Activated CD4-positive, alpha-beta T cell treated with anti-CD3 and anti-CD28 coated beads for 24 hours (primary cell): ENCODE results near the gene CELF4.

Source experiments
- DNase-seq, 2 donors: peaks; one replicate each; pipeline ENCODE4 v3.0.0-alpha.2; 2020; ENCODE audit warnings: low read depth in 2 of 2

Gene CELF4

DNA sequence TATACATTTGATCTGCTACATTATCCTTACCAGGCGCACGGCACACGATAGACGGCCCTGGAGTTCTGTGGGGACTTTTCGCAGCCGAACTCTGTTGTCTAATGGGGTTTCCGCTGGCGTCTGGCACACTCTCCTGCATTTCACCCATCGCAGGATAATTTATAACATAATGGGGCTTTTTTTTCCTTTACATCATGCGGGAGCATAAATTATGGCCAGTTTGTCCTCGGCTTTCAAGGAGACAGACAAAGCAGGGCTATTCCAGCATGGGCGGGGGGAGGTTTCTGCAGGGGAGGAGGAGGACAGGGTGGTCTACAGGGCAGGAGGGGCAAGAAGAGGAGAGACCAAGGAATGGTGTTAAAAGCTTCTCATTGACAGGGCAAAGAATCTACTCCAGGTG lies 279.8 kb downstream of the CELF4 start:
- DNase-seq = no peak

DNA sequence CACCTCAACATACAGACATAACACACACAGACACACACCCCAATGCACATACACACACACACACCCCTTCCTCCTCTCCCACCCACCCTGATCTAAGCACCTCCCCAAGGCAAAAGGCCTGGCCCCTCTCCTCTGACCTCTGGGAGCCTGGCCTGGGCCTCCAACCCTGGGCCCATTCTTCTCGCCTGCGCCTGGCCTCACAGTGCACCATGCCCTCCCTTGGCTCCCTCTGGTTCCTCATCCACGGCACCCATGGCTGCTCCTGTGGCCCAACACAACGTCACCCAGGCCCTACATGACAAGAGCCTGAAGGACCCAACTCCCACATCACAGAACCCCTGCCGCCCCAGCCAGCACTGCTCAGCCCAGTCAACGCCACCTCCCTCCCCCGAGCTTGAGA lies 281.3 kb downstream of the CELF4 start:
- DNase-seq = no peak

DNA sequence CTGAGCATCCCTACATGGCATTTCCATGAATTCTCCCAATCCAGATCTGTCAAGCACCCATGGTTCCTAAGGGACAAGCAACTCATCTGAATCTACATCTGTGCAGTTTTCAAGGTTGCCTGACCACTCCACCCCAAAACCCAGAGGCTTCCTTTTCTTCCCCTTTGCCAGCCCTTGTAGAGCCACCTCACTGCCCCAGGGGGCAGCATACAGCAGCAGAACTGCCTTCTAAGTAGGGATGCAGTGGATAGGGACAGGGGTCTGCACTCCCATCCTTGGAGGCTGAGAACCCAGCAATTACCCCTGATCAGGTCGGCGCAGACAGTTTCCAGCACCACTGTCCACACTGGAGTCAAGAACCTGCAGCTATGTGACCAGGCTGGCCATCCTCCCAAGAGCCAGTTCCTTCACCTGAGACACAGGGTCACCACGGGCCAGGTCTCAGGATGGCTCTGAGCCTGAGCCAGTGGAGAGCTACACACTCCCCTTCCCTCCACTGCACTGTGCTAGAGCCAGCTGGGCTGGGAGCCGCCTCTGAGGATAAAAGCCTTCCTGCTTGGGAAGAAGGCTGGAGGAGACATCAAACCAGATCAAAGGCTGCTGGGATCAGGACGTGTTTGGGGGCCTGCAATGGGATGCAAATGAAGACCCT lies 283.1 kb downstream of the CELF4 start:
- DNase-seq = no peak

DNA sequence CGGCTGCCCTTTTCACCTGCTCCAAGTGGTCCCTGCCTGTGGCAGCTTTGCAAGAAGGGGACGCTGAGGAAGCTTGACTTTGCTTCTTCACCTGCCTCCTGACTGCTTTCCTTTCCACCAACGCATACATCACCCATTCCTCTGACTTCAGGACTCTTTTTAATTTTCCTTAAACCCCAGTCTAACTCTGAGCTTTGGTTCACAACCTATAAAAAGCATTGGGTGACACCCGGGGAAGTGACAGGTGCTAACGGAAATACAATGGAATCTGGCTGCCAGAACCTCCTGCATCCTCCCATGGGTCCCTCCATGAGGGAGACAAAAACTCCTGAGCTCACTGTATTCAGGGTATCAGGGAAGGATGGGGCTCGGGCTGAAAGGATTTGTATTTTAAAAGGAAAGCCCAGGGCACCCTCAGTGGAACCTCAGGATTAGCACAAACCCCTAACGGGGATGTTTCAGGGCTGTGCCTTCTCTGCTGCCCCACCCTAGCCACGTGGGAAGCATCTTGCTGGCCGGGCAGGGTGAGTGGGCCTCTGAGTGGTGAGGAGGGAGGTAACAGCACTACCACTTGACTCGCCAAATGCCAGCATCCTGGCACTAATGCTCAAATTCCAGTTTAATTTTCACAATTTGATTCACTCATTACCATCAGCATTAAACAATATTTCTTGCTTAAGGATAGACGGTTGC lies 284.8 kb downstream of the CELF4 start:
- no peak for DNase-seq

DNA sequence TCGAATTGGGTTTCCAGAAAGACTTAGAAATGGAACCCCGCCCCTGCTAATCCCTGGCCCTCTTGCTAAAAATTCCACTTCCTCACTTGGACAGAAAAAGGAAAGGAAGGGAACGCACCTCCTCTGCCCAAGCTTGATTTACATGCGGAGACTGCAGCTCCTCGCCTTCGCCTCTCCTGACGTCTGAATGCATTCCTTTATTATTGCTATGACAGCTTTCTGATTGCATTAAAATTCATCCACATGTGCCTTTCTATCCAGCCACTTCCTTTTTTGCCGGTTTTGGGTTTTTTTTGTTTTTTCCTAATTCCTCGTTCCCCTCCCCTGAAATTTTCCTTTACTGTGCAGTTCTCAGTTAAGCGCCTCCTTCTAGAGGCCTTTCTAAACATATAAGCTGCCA lies 287.8 kb downstream of the CELF4 start:
- DNase-seq = no peak

DNA sequence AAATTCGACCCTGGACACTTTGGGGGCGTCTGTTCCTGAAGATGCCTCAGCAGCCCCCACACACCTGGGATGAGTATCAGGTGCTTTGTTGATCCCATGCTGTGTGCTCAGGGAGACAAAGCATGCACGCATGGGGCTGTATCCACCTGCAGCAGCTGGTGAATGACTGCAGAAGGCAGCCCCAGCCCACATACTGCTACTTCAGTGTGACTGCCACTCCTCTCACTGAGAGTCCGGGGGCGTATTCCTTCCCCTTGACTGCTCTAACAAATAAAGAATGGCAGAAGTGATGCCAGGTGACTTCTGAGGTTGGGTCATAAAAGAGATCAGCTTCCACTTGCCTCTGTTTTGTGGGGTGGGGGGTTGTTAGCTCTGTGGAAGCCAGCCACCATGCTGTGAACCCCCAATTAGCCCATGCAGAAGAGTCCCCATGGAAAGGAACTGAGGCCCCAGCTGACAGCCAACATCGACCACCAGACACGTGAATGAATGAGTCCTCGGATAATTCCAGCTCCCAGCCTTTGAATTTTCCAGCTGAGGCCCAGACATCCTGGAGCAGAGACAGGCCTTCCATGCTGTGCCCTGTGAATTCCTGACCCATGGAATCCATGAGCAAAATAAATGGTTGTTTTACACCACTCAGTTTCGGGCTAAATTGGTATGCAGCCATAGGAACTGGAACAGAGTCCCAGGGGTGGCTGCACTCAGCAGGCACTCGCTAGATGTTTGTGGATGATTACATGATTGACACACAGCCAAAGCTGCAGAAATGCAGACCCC lies 289.3 kb downstream of the CELF4 start:
- no peak for DNase-seq

DNA sequence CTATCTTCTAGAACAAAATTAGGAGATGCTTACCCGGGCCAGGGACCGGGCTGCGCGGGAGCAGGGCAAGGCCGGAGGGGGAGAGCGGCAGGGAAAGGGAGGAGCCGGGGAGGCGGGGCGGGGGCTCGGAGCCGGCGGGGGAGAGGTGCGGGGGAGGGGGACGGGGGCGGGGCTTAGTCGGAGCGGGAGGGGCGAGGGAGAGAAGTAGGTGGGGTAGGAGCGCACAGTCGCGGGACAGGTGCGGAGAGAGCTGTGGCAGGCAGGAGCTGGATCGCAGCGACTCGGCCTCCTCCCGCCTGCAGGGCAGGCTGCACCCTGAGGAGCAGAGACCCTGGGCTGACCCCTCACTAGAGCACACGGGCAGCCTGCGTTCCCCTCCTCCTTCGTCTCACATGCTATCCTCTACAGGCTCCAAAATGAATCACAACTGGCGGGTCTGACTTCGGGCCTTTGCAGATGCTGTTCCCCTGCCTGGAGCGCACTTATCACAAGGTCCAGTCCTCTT lies 290.3 kb downstream of the CELF4 start:
- DNase-seq = no peak

DNA sequence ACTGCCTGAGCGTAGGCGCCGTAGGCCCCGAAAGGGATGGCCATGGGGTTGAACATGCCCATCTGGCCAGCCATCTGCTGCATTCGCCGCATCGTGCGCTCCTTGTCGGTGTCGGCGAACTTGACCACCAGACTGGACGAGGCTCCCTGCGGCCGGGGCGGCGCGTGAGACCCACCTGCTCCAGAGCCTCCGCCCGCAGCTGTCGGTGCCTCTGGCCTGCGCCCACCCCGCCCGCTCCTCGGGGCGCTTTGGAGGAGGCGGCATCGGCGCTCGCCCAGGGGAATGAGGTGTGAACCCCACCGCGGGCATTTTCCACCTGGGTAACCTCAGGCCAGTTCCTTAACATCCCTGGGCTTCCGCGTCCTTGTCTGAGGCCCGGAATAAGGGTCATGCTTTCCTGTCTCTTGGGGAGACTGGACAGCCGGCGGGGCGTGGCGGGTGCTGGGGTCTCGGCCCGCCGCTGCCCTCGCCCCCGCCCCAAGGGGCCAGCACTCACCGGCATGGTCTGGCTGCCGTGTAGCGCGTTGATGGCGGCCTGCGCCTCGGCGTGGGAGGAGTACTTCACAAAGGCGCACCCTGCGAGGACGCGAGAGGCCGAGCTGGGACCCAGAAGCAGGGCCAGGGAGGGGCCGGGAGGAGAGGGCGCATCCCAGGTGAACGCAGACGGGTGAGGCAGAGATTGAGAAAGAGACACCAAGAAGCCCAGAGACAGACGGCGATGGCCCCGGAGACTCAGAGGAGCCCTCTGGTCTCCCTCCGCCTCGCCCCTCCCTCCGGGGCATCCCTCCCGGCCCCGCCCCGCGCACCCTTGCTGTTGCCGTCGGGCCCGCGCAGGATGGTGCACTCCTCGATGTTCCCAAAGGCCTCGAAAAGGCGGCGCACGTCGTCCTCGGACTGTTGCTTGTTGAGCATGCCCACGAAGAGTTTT lies 291.0 kb downstream of the CELF4 start:
- DNase-seq = no peak

DNA sequence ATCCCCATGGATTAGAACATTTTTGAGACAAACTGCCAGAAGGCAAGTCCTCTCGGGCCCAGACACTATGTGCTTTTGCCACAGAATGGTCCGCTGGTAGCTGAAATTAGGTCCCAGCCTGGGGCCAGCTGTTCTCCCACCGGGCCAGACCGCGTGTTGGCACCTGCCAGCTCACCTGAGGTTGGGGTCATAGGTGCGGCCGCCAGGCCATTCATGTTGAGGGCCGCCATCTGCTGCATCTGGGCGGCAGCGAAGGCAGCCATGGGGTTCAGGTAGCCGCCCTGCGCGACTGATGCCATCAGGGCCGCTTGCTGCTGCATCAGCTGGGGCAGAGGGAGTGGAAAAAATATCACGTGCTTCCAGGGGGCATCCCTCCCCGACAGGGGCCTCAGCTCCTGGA lies 292.8 kb downstream of the CELF4 start:
- DNase-seq = no peak

DNA sequence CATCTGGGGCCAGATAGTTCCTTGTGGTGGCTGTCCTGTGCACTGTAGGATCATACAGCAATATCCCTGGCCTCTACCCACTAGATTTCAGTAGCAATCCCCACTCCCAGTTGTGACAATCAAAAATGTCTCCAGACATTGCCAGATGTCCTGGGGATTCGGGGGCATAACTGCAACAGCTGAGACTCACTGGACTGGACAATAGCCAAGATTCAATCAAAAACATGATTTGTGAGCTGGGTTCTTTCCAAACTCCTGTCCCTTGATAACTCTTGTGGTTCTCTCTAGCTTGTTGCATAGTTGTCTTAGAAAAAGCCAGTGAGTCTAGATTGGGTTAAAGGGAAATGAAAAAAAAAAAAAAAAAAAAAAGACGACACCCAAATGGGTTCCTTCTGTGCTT lies 293.4 kb downstream of the CELF4 start:
- DNase-seq = no peak

DNA sequence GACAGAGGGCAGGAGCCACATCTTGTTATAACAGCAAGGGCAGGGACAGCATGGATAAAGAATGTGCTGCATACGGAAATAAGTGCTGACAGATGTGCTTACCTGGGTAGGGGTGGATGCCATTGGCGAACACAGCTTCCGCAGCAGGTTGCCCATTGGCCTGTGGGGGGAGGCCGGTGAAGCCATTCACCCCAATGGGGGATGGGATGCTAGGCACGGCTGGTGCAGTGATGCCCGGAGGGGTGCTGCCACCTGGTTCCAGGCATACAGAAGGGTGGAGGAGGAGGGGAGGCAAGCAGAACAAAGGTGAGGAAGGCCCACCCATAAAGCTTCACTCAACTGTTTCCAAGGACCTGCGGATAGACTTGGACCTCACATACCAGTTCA lies 294.9 kb downstream of the CELF4 start:
- no peak for DNase-seq

DNA sequence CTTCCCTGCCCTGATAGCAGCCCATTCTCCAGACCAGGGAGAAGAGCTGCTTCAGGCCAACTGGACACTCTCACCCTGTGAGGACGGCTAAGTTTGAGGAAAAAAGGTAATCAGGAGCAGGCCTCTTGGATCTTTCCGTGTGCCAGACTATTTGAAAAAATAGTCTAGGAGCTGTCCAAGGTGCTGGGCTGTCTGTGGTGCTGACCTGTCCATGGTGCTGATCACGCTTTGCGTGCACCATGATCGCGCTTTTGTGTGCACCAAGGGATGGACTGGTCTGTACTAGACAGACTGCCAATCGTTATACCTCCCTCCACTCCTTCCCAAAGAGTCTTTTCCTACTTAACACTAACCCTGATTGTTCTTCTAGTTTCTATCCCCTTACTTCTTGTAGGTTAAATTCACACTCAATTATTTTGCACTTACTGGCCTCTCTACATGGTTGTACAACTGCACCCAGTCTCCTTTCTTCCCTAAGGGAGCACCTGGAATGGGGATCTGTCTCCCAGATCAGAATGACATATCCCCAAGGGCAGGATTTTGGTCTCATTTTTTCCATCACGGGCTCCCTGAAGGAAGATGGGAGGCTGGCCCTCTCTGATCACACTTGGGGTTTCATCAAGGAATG lies 295.4 kb downstream of the CELF4 start:
- DNase-seq = no peak

DNA sequence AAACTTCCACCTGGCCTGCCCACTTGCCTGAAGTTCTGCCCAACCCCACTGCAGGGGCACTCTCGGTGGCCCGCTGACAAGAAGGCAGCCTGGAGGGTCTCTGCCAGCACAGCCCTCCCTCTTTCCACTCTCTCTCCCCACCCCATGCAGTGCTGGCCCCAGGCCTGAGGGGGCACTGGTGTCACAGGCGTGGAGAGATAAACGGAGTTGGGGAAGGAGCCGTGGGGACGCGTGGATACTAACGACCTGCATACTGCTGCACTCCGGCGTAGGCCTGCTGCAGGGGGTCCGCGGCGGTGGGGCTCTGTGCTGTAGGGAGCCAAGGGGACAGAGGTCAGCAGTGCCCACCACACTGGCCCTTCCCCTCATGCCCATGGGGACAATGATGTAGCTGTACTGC lies 299.3 kb downstream of the CELF4 start:
- DNase-seq = no peak

DNA sequence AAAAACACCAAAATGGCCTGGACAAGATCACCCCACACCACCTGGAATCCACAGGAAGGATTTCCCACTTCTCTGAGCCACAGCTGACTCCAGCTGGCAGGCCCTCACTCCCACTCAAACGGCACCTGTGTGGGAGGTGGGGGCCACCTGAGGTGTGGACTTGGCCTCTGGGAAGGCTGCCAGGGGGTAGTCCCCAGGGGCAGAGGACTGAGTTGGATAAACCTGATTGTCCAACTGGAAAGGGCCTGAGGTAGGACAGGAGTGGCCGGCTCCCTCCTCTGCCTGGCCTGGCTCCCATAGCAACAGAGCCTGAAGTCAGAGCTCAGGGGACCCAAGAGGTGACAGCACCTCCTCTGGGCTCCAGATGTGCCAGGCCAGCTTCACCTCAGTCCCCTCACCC lies 300.2 kb downstream of the CELF4 start:
- DNase-seq = no peak

DNA sequence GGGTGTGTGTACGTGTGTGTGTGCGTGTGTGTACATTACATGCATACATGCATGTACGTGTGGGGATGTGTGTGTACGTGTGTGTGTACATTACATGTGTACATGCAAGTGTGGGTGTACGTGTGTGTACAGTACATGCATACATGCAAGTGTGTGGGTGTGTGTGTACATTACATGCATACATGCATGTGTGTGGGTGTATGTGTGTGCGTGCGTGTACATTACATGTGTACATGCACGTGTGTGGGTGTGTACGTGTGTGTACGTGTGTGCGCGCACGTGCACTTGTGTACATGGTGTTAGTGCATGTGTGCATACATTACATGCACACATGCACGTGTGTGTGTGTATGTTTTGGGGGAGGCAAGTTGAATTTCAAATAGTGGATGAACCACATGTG lies 300.6 kb downstream of the CELF4 start:
- DNase-seq = no peak

DNA sequence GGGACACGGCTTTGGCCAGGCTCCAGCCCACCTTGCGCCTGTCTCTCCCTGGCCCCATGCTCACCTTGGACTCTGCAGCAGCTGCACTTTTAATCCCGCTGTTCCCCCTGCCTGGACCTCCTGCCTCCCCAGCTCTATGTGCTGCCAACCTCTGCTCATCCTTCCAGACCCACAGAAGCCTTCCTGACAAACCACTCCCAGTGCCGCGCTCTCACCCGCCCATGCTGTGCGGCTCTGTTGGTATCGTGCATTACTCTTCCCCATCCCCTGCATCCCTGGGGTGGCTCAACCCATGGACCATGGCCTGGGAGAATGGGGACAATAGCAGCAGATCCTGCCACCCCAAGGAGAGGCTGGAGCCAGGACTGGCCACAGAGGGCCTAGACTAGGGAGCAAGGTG lies 303.6 kb downstream of the CELF4 start:
- no peak for DNase-seq

DNA sequence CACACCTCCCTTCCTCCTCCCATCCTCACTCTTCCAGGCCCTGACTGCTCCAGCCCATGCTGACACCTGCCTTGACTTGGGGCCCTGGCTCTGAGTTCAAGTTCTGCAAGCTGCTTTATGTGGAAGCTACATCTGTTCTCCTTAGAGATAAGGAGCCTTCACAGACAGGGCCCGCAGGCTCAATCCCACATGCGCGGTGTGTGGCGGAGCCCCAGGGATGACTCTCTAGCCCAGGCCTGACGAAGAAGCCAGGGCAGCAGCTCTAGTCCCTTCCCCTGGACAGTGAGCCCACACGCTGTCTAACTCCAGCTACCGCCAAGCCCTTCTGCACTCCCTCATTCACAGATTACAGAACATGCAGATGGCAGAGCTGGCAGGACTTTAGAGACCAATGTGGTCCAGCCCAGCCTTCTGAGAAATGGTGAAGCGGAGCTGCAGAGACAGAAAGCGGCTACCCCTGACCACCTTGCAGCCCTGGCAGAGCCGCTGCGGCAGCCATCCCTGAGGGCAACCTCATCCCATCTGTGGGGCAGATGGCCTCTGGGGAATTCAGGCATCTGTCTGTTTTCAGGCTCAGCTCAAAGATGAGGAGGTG lies 304.3 kb downstream of the CELF4 start:
- DNase-seq = no peak

DNA sequence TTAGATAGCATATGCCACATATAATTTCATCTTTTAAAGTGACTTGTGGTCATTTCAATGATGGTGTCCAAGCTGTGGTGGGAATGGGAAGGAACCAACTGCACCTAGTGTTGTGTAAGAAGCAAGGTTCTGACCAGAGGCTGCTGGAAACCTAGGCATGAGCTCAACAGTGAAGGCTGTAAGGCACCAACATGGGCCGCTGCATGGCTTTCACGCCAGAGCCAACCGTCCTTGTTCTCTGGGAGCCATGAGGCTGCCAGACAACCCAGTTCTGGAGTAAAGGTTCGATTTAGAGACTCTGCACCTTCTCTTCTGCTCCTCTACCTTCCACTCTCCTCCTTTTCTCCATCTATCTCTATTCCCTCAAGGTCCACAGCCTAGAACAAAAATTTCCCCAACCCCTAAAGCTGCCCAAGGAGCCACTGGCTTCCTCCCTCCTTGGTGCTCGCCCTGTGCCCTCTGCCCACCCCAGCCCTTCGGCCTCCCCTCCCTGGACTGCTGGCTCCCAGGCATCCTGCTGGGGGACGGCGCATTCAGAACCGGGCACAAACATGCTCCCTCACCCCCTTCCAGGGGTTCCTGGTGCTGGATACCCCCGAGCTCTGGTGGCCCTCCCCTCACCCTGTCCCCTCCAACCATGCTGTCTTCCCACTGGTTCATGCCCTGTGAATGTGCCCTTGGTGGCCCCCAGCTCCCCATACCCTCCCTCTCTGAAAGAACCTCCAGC lies 305.1 kb downstream of the CELF4 start:
- no peak for DNase-seq

DNA sequence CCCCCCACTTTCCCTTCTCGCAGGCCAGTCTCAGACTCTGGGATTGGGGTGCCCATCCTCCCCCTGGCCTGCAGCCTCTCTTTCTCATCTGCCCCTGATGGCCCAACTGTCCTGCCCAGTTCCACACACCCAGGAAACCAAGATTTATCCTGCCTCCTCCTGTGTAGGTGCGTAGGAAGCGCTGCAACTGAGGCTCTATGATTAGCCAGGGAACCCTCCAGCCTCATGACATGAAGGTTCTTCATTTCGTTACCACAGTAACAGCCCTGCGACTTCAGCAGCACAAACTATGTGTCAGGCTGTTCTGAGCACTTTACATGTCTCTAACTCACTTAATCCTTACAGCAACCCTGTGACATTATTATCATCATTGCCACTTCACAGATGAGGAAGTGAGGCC lies 305.9 kb downstream of the CELF4 start:
- DNase-seq = no peak

DNA sequence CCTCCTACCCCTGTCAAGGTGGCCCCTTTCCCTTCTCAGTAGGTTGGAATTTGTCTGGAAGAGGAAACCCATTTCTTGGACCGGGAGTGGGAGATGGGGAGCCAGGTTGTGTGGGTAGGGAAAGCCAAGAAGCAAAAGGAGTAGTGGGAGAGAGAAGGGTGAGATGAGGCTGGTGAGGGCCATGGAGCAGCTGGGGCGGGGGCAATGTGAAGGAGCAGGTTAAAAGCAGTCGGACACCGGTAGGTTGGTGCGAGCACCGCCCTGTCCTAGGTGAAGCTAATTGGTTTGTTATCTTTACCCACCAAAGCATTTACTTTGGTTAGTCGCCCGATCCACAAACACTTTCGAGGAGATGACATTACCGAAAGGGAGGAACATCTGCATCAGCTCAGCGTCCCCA lies 306.8 kb downstream of the CELF4 start:
- no peak for DNase-seq
